H1 (cell line): ENCODE data around the gene DCAF4. TPM values are rescaled to one million over a fixed set of nuclear protein-coding genes. Genes with fewer than 3 reads are reported as not detected.

Experiments
- BCL11A ChIP-seq, 2 experiments: IDR thresholded peaks; one replicate each; pipeline ENCODE4 v1.6.1; 2011; ENCODE audit warnings: low read depth in 2 of 2, low read length in 2 of 2, mild to moderate bottlenecking in 2 of 2
- CHD7 ChIP-seq: fragments of 300-600 bp; sonication (generic); IDR thresholded peaks from 2 replicates; pipeline ENCODE4 v1.7.1; 2012; ENCODE audit warnings: low read length, moderate library complexity, mild to moderate bottlenecking, inconsistent platforms; ENCODE audit not compliant: insufficient replicate concordance
- KDM4A ChIP-seq: IDR thresholded peaks from one replicate; pipeline ENCODE4 v1.7.1; 2012; ENCODE audit warnings: low read depth, mild to moderate bottlenecking, moderate library complexity, low read length, inconsistent platforms; ENCODE audit not compliant: severe bottlenecking
- NANOG ChIP-seq: IDR thresholded peaks from 2 replicates; pipeline ENCODE4 v1.6.1; 2011; ENCODE audit warnings: low read length, low read depth, mild to moderate bottlenecking, inconsistent platforms; ENCODE audit not compliant: insufficient read depth, poor library complexity, severe bottlenecking
- POLR2AphosphoS5 ChIP-seq: IDR thresholded peaks from 2 replicates; pipeline ENCODE4 v1.6.1; 2011; ENCODE audit warnings: low read depth, low read length
- TBP ChIP-seq: IDR thresholded peaks from 2 replicates; pipeline ENCODE4 v1.6.1; 2011; ENCODE audit warnings: low read depth, low read length, improper control_type of control experiment
- polyA plus RNA-seq, 7 experiments: library from polyadenylated mRNA; depleted of rRNA in 3 of 7; stranded (reverse) in 5 of 7; unstranded in 2 of 7; fragments of >200 nt in 5 of 7; fragments of 200-250 nt in 2 of 7; gene quantifications; 1 replicate in 5 of 7; 2 replicates in 1 of 7; 4 replicates in 1 of 7; pipeline versions ENCODE4 v1.2.1 to v1.2.3, GENCODE V29; 2011 to 2013; ENCODE audit warnings: missing spikeins in 2 of 7, mixed read lengths in 2 of 7
- total RNA-seq: library from RNA; stranded (reverse); fragmentation: NEBNext Ultra II Directional; extraction: Animal tissue kit (Norgen Biotek cat#: 25700); gene quantifications from 2 replicates; pipeline ENCODE4 v1.2.1, GENCODE V29; 2021

The DCAF4 gene
- total and polyA plus RNA-seq, 2 of the 8 experiments (the other 6 are each of a cell fraction or from before 2014, with no cell fraction given): 17.0 to 21.1 TPM

GRCh38 chr14:72965249-72965648 is 39.0 kb downstream of the DCAF4 start (continued):
- TF ChIP-seq KDM4A: no peak
- TF ChIP-seq NANOG: no peak
- TF ChIP-seq TBP: no peak
- no peak for TF ChIP-seq CHD7
- TF ChIP-seq BCL11A (IDR thresholded peaks at IDR 0.05; ENCODE audit: low read depth in 2 of 2, low read length in 2 of 2): no peak
- no peak for TF ChIP-seq POLR2AphosphoS5
